ENCODE results near the gene APLN.

The APLN gene

GRCh38 chrX:129665916-129666644 lies 11.3 kb upstream of the APLN start:
- no peak for DNase-seq (ENCODE audit: low read depth)
- H3K4me3 ChIP-seq (ENCODE audit: low read depth, low read length), result no peak overlapping the region
- no peak for TF ChIP-seq CTCF (IDR thresholded peaks at IDR 0.05; ENCODE audit: control insufficient read depth, extremely low read depth, insufficient read depth)

- no peak for DNase-seq (ENCODE audit: low read depth)
- no peak overlapping the region for H3K4me3 ChIP-seq (ENCODE audit: low read depth, low read length)
- TF ChIP-seq CTCF (IDR thresholded peaks at IDR 0.05; ENCODE audit: control insufficient read depth, extremely low read depth, insufficient read depth), result no peak
Observed at GRCh38 chrX:129663171-129663570, 8.4 kb upstream of the APLN start.

- H3K4me3 ChIP-seq (ENCODE audit: low read depth, low read length), result no peak overlapping the region
- peak; percentile 73 for DNase-seq (ENCODE audit: low read depth)
- no peak for TF ChIP-seq CTCF (IDR thresholded peaks at IDR 0.05; ENCODE audit: control insufficient read depth, extremely low read depth, insufficient read depth)
Observed at GRCh38 chrX:129661369-129661768, 6.6 kb upstream of the APLN start.

- no peak for TF ChIP-seq CTCF (IDR thresholded peaks at IDR 0.05; ENCODE audit: control insufficient read depth, extremely low read depth, insufficient read depth)
- no peak overlapping the region for H3K4me3 ChIP-seq (ENCODE audit: low read depth, low read length)
- no peak for DNase-seq (ENCODE audit: low read depth)
Observed at GRCh38 chrX:129659861-129660260, 5.1 kb upstream of the APLN start.

- DNase-seq (ENCODE audit: low read depth), result no peak
- H3K4me3 ChIP-seq (ENCODE audit: low read depth, low read length), result no peak overlapping the region
- TF ChIP-seq CTCF (IDR thresholded peaks at IDR 0.05; ENCODE audit: control insufficient read depth, extremely low read depth, insufficient read depth), result no peak
Observed at GRCh38 chrX:129659141-129659540, 4.4 kb upstream of the APLN start.

- no peak for TF ChIP-seq CTCF (IDR thresholded peaks at IDR 0.05; ENCODE audit: control insufficient read depth, extremely low read depth, insufficient read depth)
- no peak overlapping the region for H3K4me3 ChIP-seq (ENCODE audit: low read depth, low read length)
- DNase-seq (ENCODE audit: low read depth), result no peak
Observed at GRCh38 chrX:129658429-129658828, 3.7 kb upstream of the APLN start.

Measured in LNCaP clone FGC (cell line).